GM12878 (cell line): ENCODE results near the gene TLE2. TPM values are rescaled to one million over a fixed set of nuclear protein-coding genes. Genes with fewer than 3 reads are reported as not detected.

Experiments used
- ATAC-seq: fragments of 200-7000 bp; cut with Tn5 transposase; 3 replicates; pipeline ENCODE4 v1.9.1; 2020; ENCODE audit warnings: mild to moderate bottlenecking, moderate library complexity
- BruUV-seq: library from RNA; stranded (reverse); fragments of 400-500 nt; replicated peaks from 2 replicates; lab custom pipeline; 2021; lab: Mats Ljungman, UMichigan
- CTCF ChIA-PET: fragments of 300-600 bp; sonication (Branson Sonifier 250); formaldehyde crosslinking; extraction: SDS; loops from one replicate; lab custom pipeline; 2021; ENCODE audit warnings: inconsistent platforms; lab: Yijun Ruan, JAX
- POLR2A ChIA-PET: fragments of 350-600 bp; formaldehyde crosslinking; extraction: SDS; loops from one replicate; lab custom pipeline; 2021; ENCODE audit warnings: inconsistent platforms; lab: Charles Lee
- RAD21 ChIA-PET: fragments of 300-600 bp; sonication (Branson Sonifier 250); formaldehyde crosslinking; loops from one replicate; lab custom pipeline; 2023; ENCODE audit warnings: antibody characterized with exemption; ENCODE audit not compliant: unreplicated experiment; lab: Charles Lee
- SMC1A ChIA-PET: fragments of 300-600 bp; sonication (Branson Sonifier 250); formaldehyde crosslinking; loops from one replicate; lab custom pipeline; 2023; ENCODE audit not compliant: unreplicated experiment, uncharacterized antibody; lab: Charles Lee
- DNase-seq: peaks from one replicate; pipeline ENCODE4 v3.0.0-alpha.2; 2011; ENCODE audit warnings: low read depth, low spot score
- FAIRE-seq: peaks from 3 replicates; lab custom pipeline; 2011; peaks lifted over from hg19 to GRCh38; lab: Jason Lieb, UNC
- H2AFZ ChIP-seq: 2 replicates; pipeline ENCODE4 v1.6.0; 2011; ENCODE audit warnings: low read depth, low read length, control low read depth; ENCODE audit not compliant: control insufficient read depth
- H3K27ac ChIP-seq: 2 replicates; pipeline ENCODE4 v1.5.1; 2011; ENCODE audit warnings: control low read depth; ENCODE audit not compliant: control insufficient read depth, insufficient read depth
- H3K27me3 ChIP-seq, 2 experiments: replicated peaks in 1 of 2; 2 replicates each; pipeline versions ENCODE4 v1.6.0 to v1.6.1; 2011; ENCODE audit warnings: low read length in 1 of 2; ENCODE audit not compliant: control insufficient read depth in 2 of 2, insufficient read depth in 2 of 2
- H3K36me3 ChIP-seq, 2 experiments: 2 replicates each; pipeline ENCODE4 v1.5.1; 2011; ENCODE audit warnings: low read length in 1 of 2; ENCODE audit not compliant: control insufficient read depth in 2 of 2, insufficient read depth in 2 of 2
- H3K4me1 ChIP-seq: 2 replicates; pipeline ENCODE4 v1.6.1; 2011; ENCODE audit warnings: mild to moderate bottlenecking, low read length, moderate library complexity, mixed read lengths; ENCODE audit not compliant: control insufficient read depth, insufficient read depth
- H3K4me2 ChIP-seq: 2 replicates; pipeline ENCODE4 v1.6.0; 2011; ENCODE audit warnings: control low read depth; ENCODE audit not compliant: control insufficient read depth, insufficient read depth
- H3K4me3 ChIP-seq: fragments of 200-600 bp; sonication (generic); 2 replicates; pipeline ENCODE4 v1.5.1; 2016
- H3K79me2 ChIP-seq: 2 replicates; pipeline ENCODE4 v1.6.0; 2011; ENCODE audit warnings: low read length; ENCODE audit not compliant: control insufficient read depth, insufficient read depth
- H3K9ac ChIP-seq: 2 replicates; pipeline ENCODE4 v1.8.0; 2011; ENCODE audit warnings: low read length, control low read depth, mixed read lengths; ENCODE audit not compliant: control insufficient read depth, insufficient read depth
- H3K9me3 ChIP-seq: replicated peaks from 3 replicates; pipeline ENCODE4 v1.5.1; 2011; ENCODE audit warnings: mild to moderate bottlenecking, low read length; ENCODE audit not compliant: control insufficient read depth, insufficient read depth
- H4K20me1 ChIP-seq: 2 replicates; pipeline ENCODE4 v1.6.0; 2011; ENCODE audit not compliant: control insufficient read depth, insufficient read depth
- EZH2 ChIP-seq: IDR thresholded peaks from 2 replicates; pipeline ENCODE4 v1.6.1; 2012; ENCODE audit warnings: low read depth, mild to moderate bottlenecking, control low read depth, inconsistent platforms, low read length, borderline replicate concordance; ENCODE audit not compliant: control insufficient read depth
- FOXM1 ChIP-seq: IDR thresholded peaks from 2 replicates; pipeline ENCODE4 v1.6.1; 2012; ENCODE audit warnings: low read depth, mild to moderate bottlenecking, inconsistent platforms, low read length, moderate library complexity
- IRF4 ChIP-seq: IDR thresholded peaks from 2 replicates; pipeline ENCODE4 v1.6.1; 2011; ENCODE audit warnings: low read depth, low read length
- KDM1A ChIP-seq: fragments of 200-600 bp; sonication (generic); IDR thresholded peaks from 2 replicates; pipeline ENCODE4 v1.6.1; 2016; ENCODE audit warnings: borderline replicate concordance
- LARP7 ChIP-seq: fragments of 450-650 bp; IDR thresholded peaks from 2 replicates; pipeline ENCODE4 v1.6.1; 2017; ENCODE audit warnings: mild to moderate bottlenecking
- POLR2AphosphoS5 ChIP-seq: IDR thresholded peaks from 2 replicates; pipeline ENCODE4 v1.6.1; 2011; ENCODE audit warnings: mild to moderate bottlenecking, low read length, inconsistent platforms
- SMC3 ChIP-seq: IDR thresholded peaks from 2 replicates; pipeline ENCODE4 v1.6.1; 2011; ENCODE audit warnings: low read length, improper control_type of control experiment, borderline replicate concordance
- SP1 ChIP-seq: IDR thresholded peaks from one replicate; pipeline ENCODE4 v1.6.1; 2011; ENCODE audit warnings: low read depth, low read length
- ZNF217 ChIP-seq: fragments of 450-650 bp; IDR thresholded peaks from 2 replicates; pipeline ENCODE4 v1.6.1; 2017; ENCODE audit warnings: antibody characterized with exemption, mild to moderate bottlenecking
- ZNF274 ChIP-seq: IDR thresholded peaks from one replicate; pipeline ENCODE4 v1.8.0; 2011; ENCODE audit not compliant: insufficient read length, insufficient read depth
- WGBS: methylation state at CpG from one replicate; pipeline ENCODE4 v1.1.6; 2016; ENCODE audit warnings: low lambda C conversion rate; ENCODE audit not compliant: insufficient replicate concordance, insufficient coverage; ENCODE audit errors: missing lambda C conversion rate; 5-methylcytosine and 5-hydroxymethylcytosine counted together
- in situ Hi-C: fragments of 300-500 bp; cut with MboI; formaldehyde crosslinking; loops from 9 replicates; pipeline ENCODE4 v1.14.3; 2018; ENCODE audit warnings: mixed read lengths
- intact Hi-C: fragments of 100-400 bp; cut with micrococcal nuclease; formaldehyde crosslinking; loops from one replicate; pipeline ENCODE4 v1.14.2; 2022; ENCODE audit not compliant: unreplicated experiment
- polyA plus RNA-seq, 11 experiments: library from polyadenylated mRNA; depleted of rRNA in 4 of 11; unstranded in 6 of 11; stranded (reverse) in 5 of 11; fragments of >200 nt; fragmentation: Nextera tagmentation in 4 of 11; fragmentation: Illumina TruSeq in 1 of 11; extraction: Ambion mirVana in 4 of 11; extraction: Trizol in 1 of 11; gene quantifications; 1 replicate in 1 of 11; 2 replicates in 10 of 11; pipeline versions ENCODE4 v1.2.1 to v1.2.3, GENCODE V29; 2011 to 2016; ENCODE audit warnings: inconsistent platforms in 2 of 11, missing spikeins in 2 of 11, low read depth in 1 of 11
- total RNA-seq, 4 experiments: library from RNA; depleted of rRNA in 3 of 4; stranded (reverse); fragments of >200 nt in 3 of 4; fragmentation: Illumina TruSeq in 1 of 4; extraction: Trizol in 1 of 4; gene quantifications; 2 replicates each; pipeline versions ENCODE4 v1.2.1 to v1.2.3, GENCODE V29; 2013 to 2021
- TF ChIP-seq, protein P1 (sequence below): fragments of 450-650 bp; IDR thresholded peaks from 2 replicates; pipeline ENCODE4 v1.6.1; 2018; ENCODE audit warnings: borderline replicate concordance, mild to moderate bottlenecking; ENCODE audit not compliant: partially characterized antibody
- TF ChIP-seq, protein P2 (sequence below): fragments of 450-650 bp; IDR thresholded peaks from 2 replicates; pipeline ENCODE4 v1.6.1; 2016; ENCODE audit warnings: mild to moderate bottlenecking, moderate library complexity, borderline replicate concordance
- TF ChIP-seq, protein P3 (sequence below): fragments of 450-650 bp; IDR thresholded peaks from 2 replicates; pipeline ENCODE4 v1.6.1; 2017; ENCODE audit warnings: borderline replicate concordance

The TLE2 gene
- total and polyA plus RNA-seq, 10 of the 15 experiments (the other 5 are each of a cell fraction or from before 2014, with no cell fraction given) = 0.05 to 0.21 (median 0.11) TPM; not detected in 5

DNA sequence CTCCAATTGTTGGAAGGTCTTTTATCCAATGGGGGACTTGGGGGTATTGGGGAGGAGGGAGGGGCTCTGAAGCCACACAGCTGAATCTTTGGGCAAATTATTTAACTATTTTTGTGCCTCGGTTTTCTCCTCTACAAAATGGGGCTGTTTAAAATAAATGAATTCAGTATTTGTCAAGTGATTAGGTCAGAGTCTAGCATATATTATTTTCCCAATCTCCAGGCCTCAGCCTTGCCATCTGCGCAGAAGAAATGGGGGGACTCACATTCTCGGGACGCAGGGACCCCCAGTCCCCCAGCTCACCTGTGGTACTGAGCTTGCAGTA is 31.7 kb upstream of the TLE2 start (continued):
- TF ChIP-seq, protein P1, sequence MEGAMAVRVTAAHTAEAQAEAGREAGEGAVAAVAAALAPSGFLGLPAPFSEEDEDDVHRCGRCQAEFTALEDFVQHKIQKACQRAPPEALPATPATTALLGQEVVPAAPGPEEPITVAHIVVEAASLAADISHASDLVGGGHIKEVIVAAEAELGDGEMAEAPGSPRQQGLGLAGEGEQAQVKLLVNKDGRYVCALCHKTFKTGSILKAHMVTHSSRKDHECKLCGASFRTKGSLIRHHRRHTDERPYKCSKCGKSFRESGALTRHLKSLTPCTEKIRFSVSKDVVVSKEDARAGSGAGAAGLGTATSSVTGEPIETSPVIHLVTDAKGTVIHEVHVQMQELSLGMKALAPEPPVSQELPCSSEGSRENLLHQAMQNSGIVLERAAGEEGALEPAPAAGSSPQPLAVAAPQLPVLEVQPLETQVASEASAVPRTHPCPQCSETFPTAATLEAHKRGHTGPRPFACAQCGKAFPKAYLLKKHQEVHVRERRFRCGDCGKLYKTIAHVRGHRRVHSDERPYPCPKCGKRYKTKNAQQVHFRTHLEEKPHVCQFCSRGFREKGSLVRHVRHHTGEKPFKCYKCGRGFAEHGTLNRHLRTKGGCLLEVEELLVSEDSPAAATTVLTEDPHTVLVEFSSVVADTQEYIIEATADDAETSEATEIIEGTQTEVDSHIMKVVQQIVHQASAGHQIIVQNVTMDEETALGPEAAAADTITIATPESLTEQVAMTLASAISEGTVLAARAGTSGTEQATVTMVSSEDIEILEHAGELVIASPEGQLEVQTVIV = no peak
- no peak for TF ChIP-seq FOXM1
- TF ChIP-seq ZNF274 = no peak

DNA sequence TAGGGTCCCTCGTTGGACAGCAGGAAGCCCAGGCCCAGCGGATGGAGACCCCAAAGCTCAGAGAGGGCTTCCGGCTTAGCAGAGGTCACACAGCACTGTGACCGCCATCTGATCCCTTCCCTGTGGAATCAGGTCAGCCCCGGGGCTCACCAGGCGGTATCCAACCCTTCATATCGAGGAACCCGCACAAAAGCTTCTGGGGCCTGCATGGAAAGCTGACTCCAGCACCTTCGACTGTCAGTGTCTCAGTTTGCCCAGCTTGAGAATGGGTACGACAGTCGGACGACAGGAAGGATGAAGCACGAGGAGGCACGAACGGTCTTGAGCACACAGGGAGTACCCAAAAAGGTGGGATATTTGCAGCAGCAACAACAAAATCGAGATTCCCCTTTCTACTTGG is 30.6 kb upstream of the TLE2 start:
- Histone ChIP-seq H3K9ac (no peak overlapping the region), H3K4me2 (peak overlapping the region; percentile 55; the same call in 1 of the 2 replicates), H3K36me3 (peaks cover 14% of the 10 kb centered on the region in 2 experiments; a peak in 3 of 4 replicates), H3K4me3 (0 out of 2 replicates have a peak overlapping the region, but pooled peaks have one; percentile 6), H3K9me3 (no peaks in the 10 kb centered on the region), H3K79me2 (peaks cover 29% of the 10 kb centered on the region), H2AFZ (no peak overlapping the region), H4K20me1 (peaks cover 11% of the 10 kb centered on the region; the same call in 1 of the 2 replicates), H3K27ac (no peak overlapping the region), H3K4me1 (peaks cover 20% of the 10 kb centered on the region), H3K27me3 (no peaks in the 10 kb centered on the region)
- in situ Hi-C loops (no loop called here), intact Hi-C loops (no loop called here)
- SMC1A ChIA-PET = interaction anchor here (1.7 kb wide), 1 partner anchor 23 kb away, joined by 8 read pairs; no protein-coding TSS in a partner anchor
- WGBS = 95% methylated on average over 16 of the region's 16 CpGs
- DNase-seq (no peak), FAIRE-seq (no peak), ATAC-seq (no peak)
- TSS peak; percentile 74 for BruUV-seq
- POLR2A ChIA-PET = no interaction called here
- RAD21 ChIA-PET = interaction anchor here (3.0 kb wide), 1 partner anchor 24 kb away, joined by 13 read pairs; no protein-coding TSS in a partner anchor
- CTCF ChIA-PET = interaction anchor here (0.6 kb wide), 1 partner anchor 112 kb away, joined by 6 read pairs; no protein-coding TSS in a partner anchor
- 0 out of 2 replicates have a peak, but pooled peaks have one; percentile 13 for TF ChIP-seq LARP7
- TF ChIP-seq IRF4 = no peak
- 0 out of 2 replicates have a peak, but pooled peaks have one; percentile 26 for TF ChIP-seq ZNF217
- TF ChIP-seq, protein P2, sequence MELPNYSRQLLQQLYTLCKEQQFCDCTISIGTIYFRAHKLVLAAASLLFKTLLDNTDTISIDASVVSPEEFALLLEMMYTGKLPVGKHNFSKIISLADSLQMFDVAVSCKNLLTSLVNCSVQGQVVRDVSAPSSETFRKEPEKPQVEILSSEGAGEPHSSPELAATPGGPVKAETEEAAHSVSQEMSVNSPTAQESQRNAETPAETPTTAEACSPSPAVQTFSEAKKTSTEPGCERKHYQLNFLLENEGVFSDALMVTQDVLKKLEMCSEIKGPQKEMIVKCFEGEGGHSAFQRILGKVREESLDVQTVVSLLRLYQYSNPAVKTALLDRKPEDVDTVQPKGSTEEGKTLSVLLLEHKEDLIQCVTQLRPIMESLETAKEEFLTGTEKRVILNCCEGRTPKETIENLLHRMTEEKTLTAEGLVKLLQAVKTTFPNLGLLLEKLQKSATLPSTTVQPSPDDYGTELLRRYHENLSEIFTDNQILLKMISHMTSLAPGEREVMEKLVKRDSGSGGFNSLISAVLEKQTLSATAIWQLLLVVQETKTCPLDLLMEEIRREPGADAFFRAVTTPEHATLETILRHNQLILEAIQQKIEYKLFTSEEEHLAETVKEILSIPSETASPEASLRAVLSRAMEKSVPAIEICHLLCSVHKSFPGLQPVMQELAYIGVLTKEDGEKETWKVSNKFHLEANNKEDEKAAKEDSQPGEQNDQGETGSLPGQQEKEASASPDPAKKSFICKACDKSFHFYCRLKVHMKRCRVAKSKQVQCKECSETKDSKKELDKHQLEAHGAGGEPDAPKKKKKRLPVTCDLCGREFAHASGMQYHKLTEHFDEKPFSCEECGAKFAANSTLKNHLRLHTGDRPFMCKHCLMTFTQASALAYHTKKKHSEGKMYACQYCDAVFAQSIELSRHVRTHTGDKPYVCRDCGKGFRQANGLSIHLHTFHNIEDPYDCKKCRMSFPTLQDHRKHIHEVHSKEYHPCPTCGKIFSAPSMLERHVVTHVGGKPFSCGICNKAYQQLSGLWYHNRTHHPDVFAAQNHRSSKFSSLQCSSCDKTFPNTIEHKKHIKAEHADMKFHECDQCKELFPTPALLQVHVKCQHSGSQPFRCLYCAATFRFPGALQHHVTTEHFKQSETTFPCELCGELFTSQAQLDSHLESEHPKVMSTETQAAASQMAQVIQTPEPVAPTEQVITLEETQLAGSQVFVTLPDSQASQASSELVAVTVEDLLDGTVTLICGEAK = no peak
- TF ChIP-seq, protein P3, sequence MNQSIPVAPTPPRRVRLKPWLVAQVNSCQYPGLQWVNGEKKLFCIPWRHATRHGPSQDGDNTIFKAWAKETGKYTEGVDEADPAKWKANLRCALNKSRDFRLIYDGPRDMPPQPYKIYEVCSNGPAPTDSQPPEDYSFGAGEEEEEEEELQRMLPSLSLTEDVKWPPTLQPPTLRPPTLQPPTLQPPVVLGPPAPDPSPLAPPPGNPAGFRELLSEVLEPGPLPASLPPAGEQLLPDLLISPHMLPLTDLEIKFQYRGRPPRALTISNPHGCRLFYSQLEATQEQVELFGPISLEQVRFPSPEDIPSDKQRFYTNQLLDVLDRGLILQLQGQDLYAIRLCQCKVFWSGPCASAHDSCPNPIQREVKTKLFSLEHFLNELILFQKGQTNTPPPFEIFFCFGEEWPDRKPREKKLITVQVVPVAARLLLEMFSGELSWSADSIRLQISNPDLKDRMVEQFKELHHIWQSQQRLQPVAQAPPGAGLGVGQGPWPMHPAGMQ = no peak
- TF ChIP-seq POLR2AphosphoS5 = peak; percentile 46; the same call in 1 of the 2 replicates
- TF ChIP-seq SMC3 = no peak
- TF ChIP-seq EZH2 = no peak
- no peak for TF ChIP-seq SP1
- no peak for TF ChIP-seq KDM1A
